ENCODE data around the gene ZNF689.
A peak's percentile ranks its signal among the peaks of the same experiment; 100 is the strongest.

Gene ZNF689

GRCh38 chr16:30651124-30652004, 41.2 kb upstream of the ZNF689 start:
- peak; percentile 46 to 62 for TF ChIP-seq CTCF (IDR thresholded peaks at IDR 0.05)
- peak overlapping the region; percentile 71 to 99 for H3K4me3 ChIP-seq
- H3K9me3 ChIP-seq = no peaks in the 10 kb centered on the region
- intact Hi-C loops (cut with DNase I; ENCODE audit: low total_unique reads) = no loop called here
- H3K36me3 ChIP-seq = peaks cover 38 to 41% (median 40%) of the 10 kb centered on the region in 3 donors
- peaks cover 0 to 30% (median 17%) of the 10 kb centered on the region in 4 donors for H3K4me1 ChIP-seq
- peak; percentile 42 to 86 for DNase-seq
- H3K27ac ChIP-seq = peak overlapping the region; percentile 92 to 94
- no peaks in the 10 kb centered on the region for H3K27me3 ChIP-seq

- Histone ChIP-seq H3K9me3 (no peaks in the 10 kb centered on the region), H3K27ac (peak within 1 kb of the TSS; percentile 92 to 94), H3K27me3 (no peaks in the 10 kb centered on the region), H3K36me3 (peaks cover 30 to 33% (median 31%) of the 10 kb centered on the region in 3 donors), H3K4me1 (peaks cover 0 to 30% (median 17%) of the 10 kb centered on the region in 4 donors), H3K4me3 (peak within 1 kb of the TSS; percentile 71 to 99)
- TF ChIP-seq CTCF (IDR thresholded peaks at IDR 0.05) = peak; percentile 38 to 63
- peak; percentile 100 for DNase-seq
- intact Hi-C loops (cut with DNase I; ENCODE audit: low total_unique reads) = no loop called here
These were observed 40.4 kb upstream of the ZNF689 start, which contains the start of gene PRR14 for GRCh38 chr16:30650369-30651123. TSS of gene PRR14 (plus strand) at chr16:30650960. CDS start at chr16:30651646, 686 bp downstream.

GRCh38 chr16:30649725-30650368, 39.7 kb upstream of the ZNF689 start:
- peak in 1 of 2 donors; percentile 44 for DNase-seq
- intact Hi-C loops (cut with DNase I; ENCODE audit: low total_unique reads) = no loop called here
- no peak for TF ChIP-seq CTCF (IDR thresholded peaks at IDR 0.05)

GRCh38 chr16:30647274-30647571, 37.0 kb upstream of the ZNF689 start:
- no peak for TF ChIP-seq CTCF (IDR thresholded peaks at IDR 0.05)
- H3K36me3 ChIP-seq = no peaks in the 10 kb centered on the region
- intact Hi-C loops (cut with DNase I; ENCODE audit: low total_unique reads) = no loop called here
- H3K27me3 ChIP-seq = no peaks in the 10 kb centered on the region
- H3K4me1 ChIP-seq = peaks cover 0 to 14% (median 8%) of the 10 kb centered on the region in 4 donors
- H3K27ac ChIP-seq = no peak overlapping the region
- DNase-seq = no peak
- no peak overlapping the region for H3K4me3 ChIP-seq
- H3K9me3 ChIP-seq = no peaks in the 10 kb centered on the region

More at GRCh38 chr16:30649725-30650368, 39.7 kb upstream of the ZNF689 start:
- Histone ChIP-seq H3K4me1 (peaks cover 0 to 30% (median 17%) of the 10 kb centered on the region in 4 donors), H3K4me3 (peak overlapping the region; percentile 71 to 99), H3K27ac (peak overlapping the region; percentile 92 to 94), H3K36me3 (peaks cover 23 to 26% (median 24%) of the 10 kb centered on the region in 3 donors), H3K27me3 (no peaks in the 10 kb centered on the region), H3K9me3 (no peaks in the 10 kb centered on the region)

GRCh38 chr16:30645727-30646126, 35.5 kb upstream of the ZNF689 start:
- Histone ChIP-seq H3K4me1 (peaks cover 0 to 8% (median 0%) of the 10 kb centered on the region in 4 donors), H3K36me3 (no peaks in the 10 kb centered on the region), H3K4me3 (no peak overlapping the region), H3K27ac (no peak overlapping the region), H3K9me3 (no peaks in the 10 kb centered on the region), H3K27me3 (no peaks in the 10 kb centered on the region)
- no peak for DNase-seq
- intact Hi-C loops (cut with DNase I; ENCODE audit: low total_unique reads) = no loop called here
- no peak for TF ChIP-seq CTCF (IDR thresholded peaks at IDR 0.05)

All from tibial artery (tissue), 4 donors.